ENCODE measurements around the gene GID8.

DNA sequence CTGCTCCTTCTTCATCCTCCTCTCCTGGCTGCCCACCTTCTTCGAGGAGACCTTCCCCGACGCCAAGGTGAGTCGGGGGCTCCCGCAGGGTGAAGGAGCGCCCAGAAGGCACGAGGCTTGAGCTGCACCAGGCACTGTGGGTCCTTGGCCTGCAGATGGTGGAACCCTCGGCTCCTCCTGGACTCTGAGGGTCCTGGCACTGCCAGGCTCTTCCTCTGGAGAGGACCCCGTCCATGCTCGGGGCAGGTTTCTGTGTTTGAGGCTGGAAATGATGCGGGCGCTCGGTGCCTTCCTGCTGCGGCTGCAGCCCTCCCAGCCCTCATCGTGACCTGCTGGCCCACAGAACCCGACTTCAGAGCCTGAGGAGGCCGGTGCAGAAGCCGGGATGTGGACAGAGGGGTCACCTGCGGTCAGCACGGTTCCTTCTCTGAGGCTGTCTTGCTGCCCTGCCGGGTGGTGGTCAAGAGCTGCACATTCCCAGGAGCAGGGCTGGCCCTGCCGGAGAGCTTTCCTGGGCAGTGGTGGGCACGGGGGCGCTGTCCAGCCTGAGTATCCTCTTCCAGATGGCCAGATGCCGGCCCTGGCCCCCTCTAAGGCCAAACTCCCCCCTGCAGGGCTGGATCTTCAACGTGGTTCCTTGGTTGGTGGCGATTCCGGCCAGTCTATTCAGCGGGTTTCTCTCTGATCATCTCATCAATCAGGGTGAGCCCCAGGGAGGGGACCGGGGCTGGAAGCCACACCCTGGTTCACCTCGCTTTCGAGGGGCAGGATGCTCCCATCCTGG, 25.9 kb downstream of the GID8 start:
- TF ChIP-seq, protein P1, sequence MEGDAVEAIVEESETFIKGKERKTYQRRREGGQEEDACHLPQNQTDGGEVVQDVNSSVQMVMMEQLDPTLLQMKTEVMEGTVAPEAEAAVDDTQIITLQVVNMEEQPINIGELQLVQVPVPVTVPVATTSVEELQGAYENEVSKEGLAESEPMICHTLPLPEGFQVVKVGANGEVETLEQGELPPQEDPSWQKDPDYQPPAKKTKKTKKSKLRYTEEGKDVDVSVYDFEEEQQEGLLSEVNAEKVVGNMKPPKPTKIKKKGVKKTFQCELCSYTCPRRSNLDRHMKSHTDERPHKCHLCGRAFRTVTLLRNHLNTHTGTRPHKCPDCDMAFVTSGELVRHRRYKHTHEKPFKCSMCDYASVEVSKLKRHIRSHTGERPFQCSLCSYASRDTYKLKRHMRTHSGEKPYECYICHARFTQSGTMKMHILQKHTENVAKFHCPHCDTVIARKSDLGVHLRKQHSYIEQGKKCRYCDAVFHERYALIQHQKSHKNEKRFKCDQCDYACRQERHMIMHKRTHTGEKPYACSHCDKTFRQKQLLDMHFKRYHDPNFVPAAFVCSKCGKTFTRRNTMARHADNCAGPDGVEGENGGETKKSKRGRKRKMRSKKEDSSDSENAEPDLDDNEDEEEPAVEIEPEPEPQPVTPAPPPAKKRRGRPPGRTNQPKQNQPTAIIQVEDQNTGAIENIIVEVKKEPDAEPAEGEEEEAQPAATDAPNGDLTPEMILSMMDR (IDR thresholded peaks at IDR 0.05) = no peak
- no peak for TF ChIP-seq POLR2A (IDR thresholded peaks at IDR 0.05)

All from adrenal gland (tissue), 5 donors.